Breast epithelium (tissue), 4 donors: ENCODE results near the gene MARCKS. TPM values are rescaled to one million over a fixed set of nuclear protein-coding genes. Genes with fewer than 3 reads are reported as not detected.

ENCODE experiments used
- DNase-seq, 2 donors: peaks; one replicate each; pipeline ENCODE4 v3.0.0-alpha.2; 2019; ENCODE audit warnings: low spot score in 2 of 2
- H3K27ac ChIP-seq, 2 donors: fragments of 200-600 bp; sonication (generic) in 1 of 2; one replicate each; pipeline ENCODE4 v1.5.1; 2016 to 2019; ENCODE audit warnings: mild to moderate bottlenecking in 1 of 2
- H3K27me3 ChIP-seq, 2 donors: fragments of 200-600 bp; sonication (generic) in 1 of 2; one replicate each; pipeline versions ENCODE4 v1.5.1 to v1.6.0; 2017 to 2019; ENCODE audit warnings: control low read depth in 1 of 2, mild to moderate bottlenecking in 1 of 2
- H3K36me3 ChIP-seq: fragments of 200-600 bp; one replicate; pipeline ENCODE4 v1.5.1; 2019
- H3K4me1 ChIP-seq, 2 donors: fragments of 200-600 bp; sonication (generic); one replicate each; pipeline ENCODE4 v1.5.1; 2016 to 2019; ENCODE audit warnings: control low read depth in 1 of 2
- H3K4me3 ChIP-seq, 3 donors: fragments of 200-600 bp; sonication (generic); 1 replicate in 2 of 3; 2 replicates in 1 of 3; pipeline ENCODE4 v1.5.1; 2016 to 2019; ENCODE audit warnings: mild to moderate bottlenecking in 3 of 3, moderate library complexity in 2 of 3
- H3K9me3 ChIP-seq, 2 donors: fragments of 200-600 bp; sonication (generic) in 1 of 2; one replicate each; pipeline ENCODE4 v1.5.1; 2016 to 2019; ENCODE audit warnings: control low read depth in 1 of 2
- POLR2A ChIP-seq: fragments of 450-650 bp; IDR thresholded peaks from one replicate; pipeline ENCODE4 v1.6.1; 2016; ENCODE audit warnings: antibody characterized with exemption, mild to moderate bottlenecking, moderate library complexity
- POLR2AphosphoS5 ChIP-seq, 3 donors: sonication (generic); formaldehyde crosslinking; IDR thresholded peaks; one replicate each; pipeline ENCODE4 v1.6.1; 2017; ENCODE audit warnings: antibody characterized with exemption in 3 of 3
- intact Hi-C: fragments of 100-400 bp; cut with DNase I; formaldehyde crosslinking; loops from one replicate; pipeline ENCODE4 v1.15.1; 2023; ENCODE audit warnings: low total_unique reads
- total RNA-seq, 3 donors: library from RNA; depleted of rRNA; stranded (reverse); fragments of >200 nt; gene quantifications; one replicate each; pipeline ENCODE4 v1.1.0, GENCODE V29; 2016
- TF ChIP-seq, protein P1 (sequence below), 3 donors: fragments of 450-650 bp; IDR thresholded peaks; one replicate each; pipeline ENCODE4 v1.5.1; 2016 to 2017; ENCODE audit warnings: antibody characterized with exemption in 3 of 3, mild to moderate bottlenecking in 3 of 3, moderate library complexity in 3 of 3

MARCKS gene
- total RNA-seq, 3 donors from 2014 or later: 19.8 to 54.4 (median 50.8) TPM

DNA sequence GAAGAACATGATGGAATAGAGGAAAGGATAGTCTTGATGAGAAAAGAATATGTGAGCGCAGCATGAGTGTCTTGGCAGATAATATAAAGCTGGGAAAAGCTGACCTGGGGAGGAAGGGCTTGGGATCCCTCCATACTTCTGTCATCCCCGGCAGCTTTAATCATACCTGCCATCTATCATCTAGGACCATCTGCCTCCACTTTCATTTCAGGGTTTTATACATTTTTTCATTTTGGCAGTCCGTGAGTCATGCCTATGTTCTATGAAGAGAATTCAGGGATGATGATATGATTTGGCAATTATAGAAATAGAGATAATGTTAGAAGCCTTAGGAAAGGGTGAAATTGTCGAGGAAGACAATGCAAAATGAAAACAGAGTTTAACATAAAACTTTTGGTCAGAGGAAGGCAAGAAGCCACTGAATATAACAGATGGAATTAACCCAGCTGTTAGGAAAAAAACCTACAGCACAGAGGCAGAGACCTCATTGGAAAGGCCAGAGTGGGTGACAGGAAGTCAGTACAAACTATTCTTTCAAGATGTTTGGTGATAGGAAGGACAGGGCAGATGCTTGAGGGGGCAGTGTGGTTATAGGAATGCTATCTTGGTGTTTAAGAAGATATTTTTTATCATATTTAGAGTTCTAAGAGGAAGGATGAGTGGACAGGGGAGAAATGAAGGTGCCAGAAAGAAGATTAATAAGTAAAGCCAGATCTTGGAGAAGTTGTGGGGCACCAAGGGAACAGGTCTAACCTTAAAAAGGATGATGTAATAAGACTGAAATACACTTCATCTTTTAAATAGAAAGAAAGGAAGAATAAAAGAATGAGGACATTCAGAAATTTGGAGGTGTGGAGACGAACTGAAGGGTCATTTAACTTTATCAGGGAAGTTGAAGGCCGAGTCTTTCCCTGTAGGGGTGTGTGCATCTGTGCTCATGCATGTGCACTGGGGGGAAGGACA, 37.8 kb downstream of the MARCKS start:
- Histone ChIP-seq H3K4me3 (no peak overlapping the region), H3K4me1 (no peaks in the 10 kb centered on the region), H3K27ac (peak overlapping the region in 1 of 2 donors; percentile 43), H3K36me3 (no peaks in the 10 kb centered on the region), H3K9me3 (peaks cover 0 to 10% of the 10 kb centered on the region in 2 donors), H3K27me3 (no peaks in the 10 kb centered on the region)
- DNase-seq: no peak
- TF ChIP-seq, protein P1, sequence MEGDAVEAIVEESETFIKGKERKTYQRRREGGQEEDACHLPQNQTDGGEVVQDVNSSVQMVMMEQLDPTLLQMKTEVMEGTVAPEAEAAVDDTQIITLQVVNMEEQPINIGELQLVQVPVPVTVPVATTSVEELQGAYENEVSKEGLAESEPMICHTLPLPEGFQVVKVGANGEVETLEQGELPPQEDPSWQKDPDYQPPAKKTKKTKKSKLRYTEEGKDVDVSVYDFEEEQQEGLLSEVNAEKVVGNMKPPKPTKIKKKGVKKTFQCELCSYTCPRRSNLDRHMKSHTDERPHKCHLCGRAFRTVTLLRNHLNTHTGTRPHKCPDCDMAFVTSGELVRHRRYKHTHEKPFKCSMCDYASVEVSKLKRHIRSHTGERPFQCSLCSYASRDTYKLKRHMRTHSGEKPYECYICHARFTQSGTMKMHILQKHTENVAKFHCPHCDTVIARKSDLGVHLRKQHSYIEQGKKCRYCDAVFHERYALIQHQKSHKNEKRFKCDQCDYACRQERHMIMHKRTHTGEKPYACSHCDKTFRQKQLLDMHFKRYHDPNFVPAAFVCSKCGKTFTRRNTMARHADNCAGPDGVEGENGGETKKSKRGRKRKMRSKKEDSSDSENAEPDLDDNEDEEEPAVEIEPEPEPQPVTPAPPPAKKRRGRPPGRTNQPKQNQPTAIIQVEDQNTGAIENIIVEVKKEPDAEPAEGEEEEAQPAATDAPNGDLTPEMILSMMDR (IDR thresholded peaks at IDR 0.05): no peak
- TF ChIP-seq POLR2AphosphoS5 (IDR thresholded peaks at IDR 0.05) (no peak), POLR2A (no peak)
- intact Hi-C loops: no loop called here

DNA sequence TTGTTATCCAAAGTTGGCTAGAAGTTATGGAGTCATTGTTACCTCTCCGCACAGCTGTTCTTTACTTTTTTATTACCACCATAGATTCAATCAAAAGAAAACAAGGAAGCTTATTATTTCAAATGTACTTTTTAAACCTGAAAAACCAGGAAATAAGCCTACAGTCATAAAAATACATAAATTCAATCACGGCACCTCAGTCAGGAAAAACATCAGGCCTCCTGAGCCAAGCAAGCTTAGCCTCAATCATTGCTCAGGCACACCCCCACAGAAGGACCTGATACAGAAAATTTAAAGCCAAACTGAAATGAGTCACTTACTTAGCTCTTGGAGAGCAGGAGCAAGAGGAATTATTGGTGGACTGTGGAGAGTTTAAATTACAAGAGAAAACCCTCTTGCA, 44.3 kb downstream of the MARCKS start:
- TF ChIP-seq, protein P1 (IDR thresholded peaks at IDR 0.05): no peak
- no peak for TF ChIP-seq POLR2A
- TF ChIP-seq POLR2AphosphoS5 (IDR thresholded peaks at IDR 0.05): no peak
- DNase-seq: no peak
- Histone ChIP-seq H3K27me3 (no peaks in the 10 kb centered on the region), H3K4me3 (no peak overlapping the region), H3K9me3 (no peaks in the 10 kb centered on the region), H3K4me1 (no peaks in the 10 kb centered on the region), H3K27ac (no peak overlapping the region), H3K36me3 (no peaks in the 10 kb centered on the region)
- intact Hi-C loops: no loop called here

- Histone ChIP-seq H3K36me3 (no peaks in the 10 kb centered on the region), H3K4me3 (peak overlapping the region in 1 of 3 donors; percentile 0), H3K9me3 (no peaks in the 10 kb centered on the region), H3K27ac (peak overlapping the region; percentile 33 to 54), H3K4me1 (no peaks in the 10 kb centered on the region), H3K27me3 (no peaks in the 10 kb centered on the region)
- TF ChIP-seq, protein P1 (IDR thresholded peaks at IDR 0.05): no peak
- no peak for TF ChIP-seq POLR2AphosphoS5 (IDR thresholded peaks at IDR 0.05)
- TF ChIP-seq POLR2A: no peak
- intact Hi-C loops: no loop called here
- no peak for DNase-seq
Measured at GRCh38 chr6:113903666-113904330, 46.7 kb downstream of the MARCKS start.

- intact Hi-C loops: no loop called here
- no peak for DNase-seq
- no peak overlapping the region for H3K4me3 ChIP-seq
Measured at GRCh38 chr6:113907102-113907815, 50.1 kb downstream of the MARCKS start.

More at GRCh38 chr6:113907102-113907815, 50.1 kb downstream of the MARCKS start:
- Histone ChIP-seq H3K27me3 (no peaks in the 10 kb centered on the region), H3K27ac (no peak overlapping the region), H3K36me3 (no peaks in the 10 kb centered on the region), H3K4me1 (no peaks in the 10 kb centered on the region), H3K9me3 (no peaks in the 10 kb centered on the region)
- TF ChIP-seq POLR2AphosphoS5 (IDR thresholded peaks at IDR 0.05): no peak
- no peak for TF ChIP-seq POLR2A
- TF ChIP-seq, protein P1 (IDR thresholded peaks at IDR 0.05): no peak
